ENCODE results near the gene MZT1. TPM values are rescaled to one million over a fixed set of nuclear protein-coding genes. Genes with fewer than 3 reads are reported as not detected.

The MZT1 gene
- total and polyA plus RNA-seq, 9 of the 15 experiments (the other 6 are each of a cell fraction or from before 2014, with no cell fraction given), result 15.3 to 31.6 (median 24.1) TPM

- no peak for TF ChIP-seq RREB1 (CRISPR knock-in tag; IDR thresholded peaks at IDR 0.05)
- TF ChIP-seq SLC30A9 (CRISPR knock-in tag; IDR thresholded peaks at IDR 0.05), result no peak
- TF ChIP-seq ZBTB2 (IDR thresholded peaks at IDR 0.05), result peak; percentile 94
- TF ChIP-seq ZBTB8A (IDR thresholded peaks at IDR 0.05; ENCODE audit: partially characterized antibody), result no peak
- TF ChIP-seq ZNF274 (IDR thresholded peaks at IDR 0.05; ENCODE audit: borderline replicate concordance, low read depth, low read length), result no peak
- TF ChIP-seq CCNT2 (IDR thresholded peaks at IDR 0.05; ENCODE audit: borderline replicate concordance, extremely low read depth, insufficient read length, low read depth, low read length), result peak; percentile 63
- peak; percentile 41 for TF ChIP-seq POLR2B (IDR thresholded peaks at IDR 0.05; ENCODE audit: low read depth, partially characterized antibody)
- TF ChIP-seq TAF1 (IDR thresholded peaks at IDR 0.05; ENCODE audit: control insufficient read depth, extremely low read depth, insufficient read depth, low read length, severe bottlenecking), result peak; percentile 53
- peak; percentile 99 for TF ChIP-seq FOXM1 (IDR thresholded peaks at IDR 0.05; ENCODE audit: low read depth)
- TF ChIP-seq FOXM1 (CRISPR knock-in tag; IDR thresholded peaks at IDR 0.05; ENCODE audit: low read depth), result peak; percentile 99
- no peak for TF ChIP-seq KLF10 (CRISPR knock-in tag; IDR thresholded peaks at IDR 0.05)
- no peak for TF ChIP-seq SMARCB1 (IDR thresholded peaks at IDR 0.05; ENCODE audit: insufficient read length, low read depth)
Observed at GRCh38 chr13:72727417-72728289, at the start of gene MZT1, which contains the start of gene BORA (continued).
